Uterus (tissue), 4 donors: ENCODE measurements around the gene DDX41. TPM values are rescaled to one million over a fixed set of nuclear protein-coding genes. Genes with fewer than 3 reads are reported as not detected.

Source experiments
- DNase-seq, 2 donors: peaks; one replicate each; pipeline ENCODE4 v3.0.0-alpha.2; 2019 to 2020
- H3K27ac ChIP-seq, 2 donors: fragments of 200-600 bp; sonication (generic); 1 replicate in 1 of 2; 2 replicates in 1 of 2; pipeline ENCODE4 v1.5.1; 2016 to 2018
- H3K27me3 ChIP-seq, 2 donors: fragments of 200-600 bp; sonication (generic); one replicate each; pipeline ENCODE4 v1.5.1; 2018 to 2019; ENCODE audit warnings: control low read depth in 1 of 2
- H3K36me3 ChIP-seq, 2 donors: fragments of 200-600 bp; sonication (generic); one replicate each; pipeline ENCODE4 v1.5.1; 2019; ENCODE audit warnings: control low read depth in 1 of 2
- H3K4me1 ChIP-seq, 2 donors: fragments of 200-600 bp; sonication (generic); one replicate each; pipeline ENCODE4 v1.5.1; 2018 to 2019; ENCODE audit warnings: control low read depth in 1 of 2
- H3K4me3 ChIP-seq, 2 donors: fragments of 200-600 bp; sonication (generic); 1 replicate in 1 of 2; 2 replicates in 1 of 2; pipeline ENCODE4 v1.5.1; 2018 to 2019; ENCODE audit warnings: mild to moderate bottlenecking in 1 of 2
- H3K9me3 ChIP-seq, 2 donors: fragments of 200-600 bp; sonication (generic); one replicate each; pipeline ENCODE4 v1.5.1; 2019; ENCODE audit warnings: control low read depth in 1 of 2
- POLR2A ChIP-seq, 2 donors: fragments of 450-650 bp; IDR thresholded peaks; one replicate each; pipeline ENCODE4 v1.6.1; 2016; ENCODE audit warnings: antibody characterized with exemption in 2 of 2, mild to moderate bottlenecking in 1 of 2, moderate library complexity in 1 of 2
- intact Hi-C: fragments of 100-400 bp; cut with DNase I; formaldehyde crosslinking; loops from one replicate; pipeline ENCODE4 v1.15.1; 2023; ENCODE audit warnings: low total_unique reads
- total RNA-seq, 4 donors: library from RNA; depleted of rRNA in 3 of 4; stranded (reverse); fragments of >200 nt in 3 of 4; gene quantifications; one replicate each; pipeline versions ENCODE4 v1.1.0 to v1.2.4, GENCODE V29; 2014 to 2023
- TF ChIP-seq, protein P1 (sequence below), 4 experiments: fragments of 200-600 bp in 2 of 4; fragments of 450-650 bp in 2 of 4; sonication (generic) in 2 of 4; IDR thresholded peaks; one replicate each; pipeline ENCODE4 v1.5.1; 2016 to 2019; ENCODE audit warnings: antibody characterized with exemption in 4 of 4, mild to moderate bottlenecking in 2 of 4, moderate library complexity in 1 of 4
- donor health status: DM: yes; HTN: yes; CAD: no.

DDX41 gene
- total RNA-seq, 4 donors from 2014 or later, result 61.0 to 146 (median 95.6) TPM

GRCh38 chr5:177509381-177509951 is 7.3 kb downstream of the DDX41 start, which contains the start of gene DOK3:
Gene DOK3, minus strand, starts transcription at chr5:177509826. Its CDS starts 286 bp downstream, at chr5:177509540.
- H3K27ac ChIP-seq, result no peak within 1 kb of the TSS
- TF ChIP-seq, protein P1, sequence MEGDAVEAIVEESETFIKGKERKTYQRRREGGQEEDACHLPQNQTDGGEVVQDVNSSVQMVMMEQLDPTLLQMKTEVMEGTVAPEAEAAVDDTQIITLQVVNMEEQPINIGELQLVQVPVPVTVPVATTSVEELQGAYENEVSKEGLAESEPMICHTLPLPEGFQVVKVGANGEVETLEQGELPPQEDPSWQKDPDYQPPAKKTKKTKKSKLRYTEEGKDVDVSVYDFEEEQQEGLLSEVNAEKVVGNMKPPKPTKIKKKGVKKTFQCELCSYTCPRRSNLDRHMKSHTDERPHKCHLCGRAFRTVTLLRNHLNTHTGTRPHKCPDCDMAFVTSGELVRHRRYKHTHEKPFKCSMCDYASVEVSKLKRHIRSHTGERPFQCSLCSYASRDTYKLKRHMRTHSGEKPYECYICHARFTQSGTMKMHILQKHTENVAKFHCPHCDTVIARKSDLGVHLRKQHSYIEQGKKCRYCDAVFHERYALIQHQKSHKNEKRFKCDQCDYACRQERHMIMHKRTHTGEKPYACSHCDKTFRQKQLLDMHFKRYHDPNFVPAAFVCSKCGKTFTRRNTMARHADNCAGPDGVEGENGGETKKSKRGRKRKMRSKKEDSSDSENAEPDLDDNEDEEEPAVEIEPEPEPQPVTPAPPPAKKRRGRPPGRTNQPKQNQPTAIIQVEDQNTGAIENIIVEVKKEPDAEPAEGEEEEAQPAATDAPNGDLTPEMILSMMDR (IDR thresholded peaks at IDR 0.05), result no peak
- TF ChIP-seq POLR2A (IDR thresholded peaks at IDR 0.05), result no peak
- no peaks in the 10 kb centered on the region for H3K36me3 ChIP-seq
- H3K4me3 ChIP-seq, result no peak within 1 kb of the TSS
- DNase-seq, result no peak
- no peaks in the 10 kb centered on the region for H3K9me3 ChIP-seq
- intact Hi-C loops, result no loop called here
- no peaks in the 10 kb centered on the region for H3K4me1 ChIP-seq
- H3K27me3 ChIP-seq, result no peaks in the 10 kb centered on the region

DNA sequence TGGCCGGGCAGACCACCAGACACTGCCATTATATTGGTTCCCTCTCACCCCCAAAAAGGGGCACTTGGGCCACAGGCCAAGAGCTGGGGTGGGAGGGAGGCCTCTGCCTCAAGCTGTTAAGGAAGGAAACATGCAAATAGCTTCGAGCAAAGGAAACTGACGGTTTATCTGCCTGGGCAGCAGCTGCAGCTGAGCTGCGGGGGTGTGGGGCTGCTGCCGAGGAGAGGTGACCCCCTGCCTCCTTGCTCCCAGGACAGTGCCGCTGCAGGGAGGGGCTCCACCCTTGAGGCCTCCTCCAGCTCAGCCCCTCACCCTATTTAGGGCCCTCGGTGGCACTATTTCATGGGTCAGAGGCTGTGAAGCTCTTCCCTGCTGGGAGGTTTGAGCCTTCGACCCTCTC is 7.9 kb downstream of the DDX41 start:
- Histone ChIP-seq H3K27ac (no peak overlapping the region), H3K9me3 (no peaks in the 10 kb centered on the region), H3K4me1 (no peaks in the 10 kb centered on the region), H3K36me3 (no peaks in the 10 kb centered on the region), H3K27me3 (no peaks in the 10 kb centered on the region), H3K4me3 (no peak overlapping the region)
- DNase-seq, result no peak
- TF ChIP-seq, protein P1 (IDR thresholded peaks at IDR 0.05), result no peak
- no peak for TF ChIP-seq POLR2A (IDR thresholded peaks at IDR 0.05)
- intact Hi-C loops, result no loop called here

GRCh38 chr5:177508221-177508611 is 8.5 kb downstream of the DDX41 start:
- Histone ChIP-seq H3K36me3 (no peaks in the 10 kb centered on the region), H3K27me3 (no peaks in the 10 kb centered on the region), H3K9me3 (no peaks in the 10 kb centered on the region), H3K4me3 (no peak overlapping the region), H3K4me1 (no peaks in the 10 kb centered on the region), H3K27ac (no peak overlapping the region)
- TF ChIP-seq, protein P1 (IDR thresholded peaks at IDR 0.05), result no peak
- no peak for TF ChIP-seq POLR2A (IDR thresholded peaks at IDR 0.05)
- no peak for DNase-seq
- intact Hi-C loops, result no loop called here

DNA sequence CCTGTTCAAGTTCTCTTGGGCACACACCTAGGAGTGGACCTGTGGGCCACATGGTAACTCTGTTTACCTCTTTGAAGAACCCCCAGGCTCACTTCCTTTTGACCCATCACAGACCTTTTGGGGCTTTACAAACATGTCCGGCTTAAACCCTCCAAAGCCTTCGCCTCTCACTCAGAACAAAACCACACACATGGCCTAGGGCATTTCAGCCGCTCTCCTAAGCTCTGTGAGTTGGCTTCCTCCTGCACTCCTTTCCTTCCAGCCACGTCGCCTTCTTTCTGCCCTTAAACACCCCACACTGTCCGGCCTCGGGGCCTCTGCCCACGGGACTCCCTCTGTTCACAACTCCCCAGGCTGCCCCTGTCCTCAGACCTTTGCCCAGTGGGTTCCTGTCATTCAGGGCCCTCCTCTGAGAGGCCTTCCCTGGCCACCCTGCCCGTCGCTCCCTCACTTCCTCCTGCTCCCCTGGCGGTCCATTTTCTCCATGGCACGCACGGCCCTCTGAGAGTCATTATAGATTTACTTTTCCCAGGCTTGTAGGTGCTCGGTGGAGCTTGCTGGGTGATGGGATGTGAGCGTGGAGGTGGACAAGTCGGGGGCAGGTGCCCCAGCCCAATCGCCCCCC is 9.1 kb downstream of the DDX41 start:
- Histone ChIP-seq H3K27me3 (no peaks in the 10 kb centered on the region), H3K36me3 (no peaks in the 10 kb centered on the region), H3K9me3 (no peaks in the 10 kb centered on the region), H3K4me3 (no peak overlapping the region), H3K4me1 (no peaks in the 10 kb centered on the region), H3K27ac (no peak overlapping the region)
- TF ChIP-seq POLR2A (IDR thresholded peaks at IDR 0.05), result no peak
- TF ChIP-seq, protein P1 (IDR thresholded peaks at IDR 0.05), result no peak
- no peak for DNase-seq
- intact Hi-C loops, result no loop called here

- Histone ChIP-seq H3K4me1 (no peaks in the 10 kb centered on the region), H3K36me3 (no peaks in the 10 kb centered on the region), H3K27me3 (no peaks in the 10 kb centered on the region), H3K9me3 (no peaks in the 10 kb centered on the region), H3K27ac (no peak overlapping the region), H3K4me3 (no peak overlapping the region)
- intact Hi-C loops, result no loop called here
- no peak for DNase-seq
- TF ChIP-seq POLR2A (IDR thresholded peaks at IDR 0.05), result no peak
- TF ChIP-seq, protein P1 (IDR thresholded peaks at IDR 0.05), result no peak
Observed at GRCh38 chr5:177507165-177507564, 9.6 kb downstream of the DDX41 start.
